Smooth muscle cell (in vitro differentiated cells): ENCODE data around the gene HASPIN. TPM values are rescaled to one million over a fixed set of nuclear protein-coding genes. Genes with fewer than 3 reads are reported as not detected.
A peak's percentile ranks its signal among the peaks of the same experiment; 100 is the strongest.
"Not testable (repeated sequence)": the region's sequence is repeated elsewhere in the genome, so short reads cannot be mapped to it uniquely, and the experiment has no call there.

Experiments
- DNase-seq: peaks from one replicate; lab custom pipeline; 2025; ENCODE audit not compliant: unreplicated experiment; lab: John Stamatoyannopoulos, UW
- H2AFZ ChIP-seq: fragments of 200-600 bp; sonication (generic); 2 replicates; pipeline ENCODE4 v1.6.0; 2016; ENCODE audit warnings: antibody characterized with exemption, low read depth, mild to moderate bottlenecking
- H3F3A ChIP-seq: fragments of 200-600 bp; sonication (generic); 2 replicates; pipeline ENCODE4 v1.6.0; 2017; ENCODE audit warnings: antibody characterized with exemption, low read depth
- H3K27ac ChIP-seq: fragments of 200-600 bp; sonication (generic); 2 replicates; pipeline ENCODE4 v1.5.1; 2016; ENCODE audit warnings: low read depth, mild to moderate bottlenecking
- H3K27me3 ChIP-seq: fragments of 200-600 bp; sonication (generic); 2 replicates; pipeline ENCODE4 v1.6.1; 2016; ENCODE audit warnings: low read depth, mild to moderate bottlenecking
- H3K36me3 ChIP-seq: fragments of 200-600 bp; sonication (generic); 2 replicates; pipeline ENCODE4 v1.5.1; 2016; ENCODE audit warnings: low read depth
- H3K4me1 ChIP-seq: fragments of 200-600 bp; sonication (generic); 2 replicates; pipeline ENCODE4 v1.5.1; 2016; ENCODE audit warnings: low read depth
- H3K4me2 ChIP-seq: fragments of 200-600 bp; sonication (generic); 2 replicates; pipeline ENCODE4 v1.6.0; 2016; ENCODE audit warnings: mild to moderate bottlenecking
- H3K4me3 ChIP-seq: fragments of 200-600 bp; sonication (generic); 2 replicates; pipeline ENCODE4 v1.5.1; 2016; ENCODE audit warnings: mild to moderate bottlenecking
- H3K79me2 ChIP-seq: fragments of 200-600 bp; sonication (generic); 2 replicates; pipeline ENCODE4 v1.6.0; 2016; ENCODE audit warnings: low read depth, mild to moderate bottlenecking
- H3K9ac ChIP-seq: fragments of 200-600 bp; sonication (generic); 2 replicates; pipeline ENCODE4 v1.6.0; 2016; ENCODE audit warnings: low read depth
- H3K9me3 ChIP-seq: fragments of 200-600 bp; sonication (generic); replicated peaks from 2 replicates; pipeline ENCODE4 v1.5.1; 2016; ENCODE audit warnings: low read depth
- H4K20me1 ChIP-seq: fragments of 200-600 bp; sonication (generic); 2 replicates; pipeline ENCODE4 v1.6.0; 2016; ENCODE audit warnings: low read depth
- CTCF ChIP-seq: fragments of 200-600 bp; sonication (generic); IDR thresholded peaks from 2 replicates; pipeline ENCODE4 v1.5.1; 2017; ENCODE audit warnings: borderline replicate concordance, mild to moderate bottlenecking, antibody characterized with exemption; ENCODE audit not compliant: insufficient read depth, poor library complexity, severe bottlenecking
- WGBS: methylation state at CpG from one replicate; pipeline ENCODE4 v1.1.7; 2016; ENCODE audit warnings: low lambda C conversion rate; 5-methylcytosine and 5-hydroxymethylcytosine counted together
- polyA plus RNA-seq: library from polyadenylated mRNA; unstranded; fragments of >200 nt; fragmentation: Nextera tagmentation; extraction: Ambion mirVana; gene quantifications from 2 replicates; pipeline ENCODE4 v1.2.1, GENCODE V29; 2016
- total RNA-seq: library from RNA; depleted of rRNA; stranded (reverse); fragments of >200 nt; gene quantifications from 2 replicates; pipeline ENCODE4 v1.2.3, GENCODE V29; 2014

The HASPIN gene
- total and polyA plus RNA-seq, 2 experiments from 2014 or later, result 1.2 to 2.7 TPM

GRCh38 chr17:3732210-3732621 is 8.5 kb downstream of the HASPIN start:
- 73% methylated on average over 9 of the region's 9 CpGs for WGBS
- H3K27me3 ChIP-seq, result no peaks in the 10 kb centered on the region
- no peak overlapping the region for H2AFZ ChIP-seq

GRCh38 chr17:3734911-3735276 is 11.2 kb downstream of the HASPIN start:
- DNase-seq, H3K4me2 ChIP-seq, H3K9ac ChIP-seq, H3K27ac ChIP-seq, H3K27me3 ChIP-seq, H3K79me2 ChIP-seq, H3K4me3 ChIP-seq, H2AFZ ChIP-seq, H3K4me1 ChIP-seq, H4K20me1 ChIP-seq, H3K9me3 ChIP-seq, H3F3A ChIP-seq, H3K36me3 ChIP-seq: not testable (repeated sequence)
- 97% methylated on average over 10 of the region's 10 CpGs for WGBS

More at GRCh38 chr17:3732210-3732621, 8.5 kb downstream of the HASPIN start:
- Histone ChIP-seq H3F3A (peaks cover 3% of the 10 kb centered on the region), H3K36me3 (no peaks in the 10 kb centered on the region), H3K79me2 (no peaks in the 10 kb centered on the region), H3K9me3 (no peaks in the 10 kb centered on the region), H3K4me3 (no peak overlapping the region), H3K27ac (no peak overlapping the region), H3K9ac (no peak overlapping the region), H4K20me1 (no peaks in the 10 kb centered on the region), H3K4me2 (no peak overlapping the region), H3K4me1 (no peaks in the 10 kb centered on the region)
- TF ChIP-seq CTCF, result no peak
- no peak for DNase-seq

GRCh38 chr17:3735515-3735914 is 11.8 kb downstream of the HASPIN start:
- Histone ChIP-seq H3K36me3 (no peaks in the 10 kb centered on the region), H2AFZ (no peak overlapping the region), H4K20me1 (no peaks in the 10 kb centered on the region), H3K27me3 (no peaks in the 10 kb centered on the region), H3K4me3 (no peak overlapping the region), H3K79me2 (no peaks in the 10 kb centered on the region), H3K9ac (no peak overlapping the region), H3F3A (peaks cover 3% of the 10 kb centered on the region), H3K27ac (no peak overlapping the region), H3K4me1 (peaks cover 10% of the 10 kb centered on the region), H3K4me2 (no peak overlapping the region), H3K9me3 (no peaks in the 10 kb centered on the region)
- WGBS, result 96% methylated on average over 8 of the region's 8 CpGs
- DNase-seq, result no peak
- no peak for TF ChIP-seq CTCF

GRCh38 chr17:3738562-3739295 is 15.0 kb downstream of the HASPIN start:
- H3K27ac ChIP-seq, result peak overlapping the region; percentile 55
- H2AFZ ChIP-seq, result no peak overlapping the region
- no peak overlapping the region for H3K9ac ChIP-seq
- H3F3A ChIP-seq, result no peaks in the 10 kb centered on the region
- peak overlapping the region; percentile 41 for H3K4me2 ChIP-seq
- H4K20me1 ChIP-seq, result no peaks in the 10 kb centered on the region
- peaks cover 10% of the 10 kb centered on the region for H3K4me1 ChIP-seq
- no peaks in the 10 kb centered on the region for H3K36me3 ChIP-seq
- no peak for TF ChIP-seq CTCF
- no peak for DNase-seq
- no peak overlapping the region for H3K4me3 ChIP-seq
- H3K9me3 ChIP-seq, result no peaks in the 10 kb centered on the region
- WGBS, result 54% methylated on average over 15 of the region's 16 CpGs
- no peaks in the 10 kb centered on the region for H3K79me2 ChIP-seq
- H3K27me3 ChIP-seq, result no peaks in the 10 kb centered on the region
